Psoas muscle (tissue), 8 donors: ENCODE data around the gene AHNAK. TPM values are rescaled to one million over a fixed set of nuclear protein-coding genes. Genes with fewer than 3 reads are reported as not detected.

Experiments
- ATAC-seq, 4 donors: fragments of 200-7000 bp; cut with Tn5 transposase; one replicate each; pipeline ENCODE4 v1.9.1; 2020; ENCODE audit warnings: moderate library complexity in 3 of 4, mild to moderate bottlenecking in 2 of 4
- DNase-seq, 2 donors: peaks; one replicate each; pipeline ENCODE4 v3.0.0-alpha.2; 2020
- H3K27ac ChIP-seq: fragments of 200-600 bp; one replicate; pipeline ENCODE4 v1.8.0; 2022
- H3K27me3 ChIP-seq, 3 donors: fragments of 200-600 bp in 1 of 3; one replicate each; pipeline versions ENCODE4 v1.6.1 to v1.8.0; 2013 to 2022; ENCODE audit warnings: low read length in 2 of 3, mild to moderate bottlenecking in 2 of 3, moderate library complexity in 1 of 3; ENCODE audit not compliant: insufficient read depth in 3 of 3
- H3K36me3 ChIP-seq, 2 donors: fragments of 200-600 bp in 1 of 2; one replicate each; pipeline versions ENCODE4 v1.6.1 to v1.8.0; 2013 to 2022; ENCODE audit warnings: low read depth in 1 of 2, mild to moderate bottlenecking in 1 of 2, moderate library complexity in 1 of 2; ENCODE audit not compliant: insufficient read depth in 1 of 2
- H3K4me1 ChIP-seq: fragments of 200-600 bp; one replicate; pipeline ENCODE4 v1.8.0; 2022
- H3K4me3 ChIP-seq: fragments of 200-600 bp; one replicate; pipeline ENCODE4 v1.8.0; 2022; ENCODE audit warnings: mild to moderate bottlenecking
- H3K9me3 ChIP-seq: fragments of 200-600 bp; one replicate; pipeline ENCODE4 v1.8.0; 2022
- WGBS, 3 donors: extraction: QIAGEN DNeasy Blood & Tissue Kit; methylation state at CpG; one replicate each; pipeline versions ENCODE4 v1.1.6 to v1.1.7; 2013; 5-methylcytosine and 5-hydroxymethylcytosine counted together
- intact Hi-C, 2 donors: fragments of 100-400 bp; cut with DNase I; formaldehyde crosslinking; loops; one replicate each; pipeline versions ENCODE4 v1.11.0 to v1.14.2; 2022
- polyA plus RNA-seq, 3 donors: library from polyadenylated mRNA; stranded (reverse); fragments of 200-250 nt; gene quantifications; one replicate each; pipeline ENCODE4 v1.2.3, GENCODE V29; 2013
- total RNA-seq, 4 donors: library from RNA; stranded (reverse); fragmentation: NEBNext Ultra II Directional in 2 of 4; extraction: Animal tissue kit (Norgen Biotek cat#: 25700) in 2 of 4; gene quantifications; one replicate each; pipeline versions ENCODE4 v1.2.1 to v1.2.4, GENCODE V29; 2021 to 2023
- TF ChIP-seq, protein P1 (sequence below): fragments of 200-600 bp; IDR thresholded peaks from one replicate; pipeline ENCODE4 v1.8.0; 2022; ENCODE audit warnings: antibody characterized with exemption
- donor health status: healthy with polysubstance abuse.
- donor health status: DM: no; HTN: no; CAD: no; lungs with moderate emphysema.
- donor health status: Bipolar disorder and iron deficiency.
- donor health status: healthy.
- donor health status: DM: yes; HTN: yes; CAD: no.
- donor health status: DM: no; HTN: no; CAD: no.
- donor health status: DM: no; HTN: no; CAD: no.
- donor health status: DM: yes; HTN: yes; CAD: no.

The AHNAK gene
- total and polyA plus RNA-seq, 7 donors = 93.5 to 679 (median 376) TPM

DNA sequence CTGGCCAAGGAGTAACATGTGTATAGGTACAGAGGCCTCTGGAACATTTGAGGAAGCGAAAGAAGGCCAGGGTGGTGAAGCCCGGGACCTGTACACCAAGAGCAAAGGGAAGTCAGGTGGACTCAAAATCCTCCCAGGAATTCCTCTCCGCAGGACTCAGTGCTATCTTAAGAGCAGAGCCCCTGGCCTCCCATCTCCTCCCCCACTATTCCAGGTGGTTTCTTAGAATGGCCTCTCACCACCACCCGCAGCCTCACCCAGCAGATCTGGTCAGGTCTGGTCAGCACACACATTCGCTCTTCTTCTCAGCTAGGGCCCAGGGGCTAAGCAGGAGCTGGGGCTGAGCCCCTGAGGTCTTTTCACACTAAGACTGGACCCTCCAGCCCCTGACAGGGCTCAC, 68.7 kb downstream of the AHNAK start:
- Histone ChIP-seq H3K9me3 (no peaks in the 10 kb centered on the region), H3K27me3 (no peaks in the 10 kb centered on the region), H3K27ac (no peak overlapping the region), H3K36me3 (no peaks in the 10 kb centered on the region), H3K4me3 (no peak overlapping the region), H3K4me1 (no peaks in the 10 kb centered on the region)
- TF ChIP-seq, protein P1, sequence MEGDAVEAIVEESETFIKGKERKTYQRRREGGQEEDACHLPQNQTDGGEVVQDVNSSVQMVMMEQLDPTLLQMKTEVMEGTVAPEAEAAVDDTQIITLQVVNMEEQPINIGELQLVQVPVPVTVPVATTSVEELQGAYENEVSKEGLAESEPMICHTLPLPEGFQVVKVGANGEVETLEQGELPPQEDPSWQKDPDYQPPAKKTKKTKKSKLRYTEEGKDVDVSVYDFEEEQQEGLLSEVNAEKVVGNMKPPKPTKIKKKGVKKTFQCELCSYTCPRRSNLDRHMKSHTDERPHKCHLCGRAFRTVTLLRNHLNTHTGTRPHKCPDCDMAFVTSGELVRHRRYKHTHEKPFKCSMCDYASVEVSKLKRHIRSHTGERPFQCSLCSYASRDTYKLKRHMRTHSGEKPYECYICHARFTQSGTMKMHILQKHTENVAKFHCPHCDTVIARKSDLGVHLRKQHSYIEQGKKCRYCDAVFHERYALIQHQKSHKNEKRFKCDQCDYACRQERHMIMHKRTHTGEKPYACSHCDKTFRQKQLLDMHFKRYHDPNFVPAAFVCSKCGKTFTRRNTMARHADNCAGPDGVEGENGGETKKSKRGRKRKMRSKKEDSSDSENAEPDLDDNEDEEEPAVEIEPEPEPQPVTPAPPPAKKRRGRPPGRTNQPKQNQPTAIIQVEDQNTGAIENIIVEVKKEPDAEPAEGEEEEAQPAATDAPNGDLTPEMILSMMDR = no peak
- intact Hi-C loops = no loop called here
- WGBS, 3 donors = 86 to 97% (median 96%) methylated on average over 5 of the region's 5 CpGs
- ATAC-seq = no peak
- DNase-seq = no peak

DNA sequence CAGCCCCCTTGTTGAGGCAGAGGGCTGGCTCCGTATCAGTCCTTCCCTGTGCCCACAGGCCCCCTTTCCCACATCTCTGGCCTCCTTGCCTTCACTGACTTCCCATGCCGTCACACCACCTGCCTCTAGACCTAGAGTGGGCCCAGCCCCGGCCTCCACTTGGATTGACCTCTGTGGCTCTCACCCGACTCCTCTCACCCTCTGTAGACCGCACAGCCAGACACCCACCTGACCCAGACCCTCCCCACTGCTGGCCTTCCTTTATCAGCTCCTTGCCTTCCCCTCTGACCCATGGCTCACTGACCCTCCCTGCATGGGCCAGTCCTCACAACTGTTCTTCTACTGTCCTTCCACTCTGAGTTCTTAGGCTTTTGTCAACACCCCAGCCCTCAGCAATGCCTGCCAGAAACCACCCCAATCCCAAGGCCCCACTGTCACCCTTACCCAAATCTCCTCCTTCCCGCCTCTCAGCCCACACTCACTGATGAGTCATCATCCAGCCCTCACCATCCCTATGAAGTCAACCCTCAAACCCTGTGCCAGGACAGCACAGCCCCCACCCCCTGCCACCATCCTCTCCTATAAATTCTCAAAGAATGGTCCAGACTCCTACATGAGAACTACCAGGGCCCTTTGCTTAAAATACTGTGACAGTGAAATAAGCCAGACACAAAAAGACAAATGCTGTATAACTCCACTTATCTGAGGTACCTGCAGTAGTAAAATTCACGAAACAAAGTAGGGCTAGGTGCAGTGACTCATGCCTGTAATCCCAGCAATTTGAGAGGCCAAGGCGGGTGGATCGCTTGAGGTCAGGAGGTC, 74.3 kb downstream of the AHNAK start:
- no peaks in the 10 kb centered on the region for H3K9me3 ChIP-seq
- no peaks in the 10 kb centered on the region for H3K36me3 ChIP-seq
- DNase-seq = no peak
- intact Hi-C loops = no loop called here
- TF ChIP-seq, protein P1 = no peak
- WGBS, 3 donors = 85 to 90% (median 86%) methylated on average over 9 of the region's 9 CpGs
- H3K27ac ChIP-seq = no peak overlapping the region
- ATAC-seq = no peak
- no peaks in the 10 kb centered on the region for H3K27me3 ChIP-seq
- H3K4me1 ChIP-seq = no peaks in the 10 kb centered on the region
- H3K4me3 ChIP-seq = no peak overlapping the region

DNA sequence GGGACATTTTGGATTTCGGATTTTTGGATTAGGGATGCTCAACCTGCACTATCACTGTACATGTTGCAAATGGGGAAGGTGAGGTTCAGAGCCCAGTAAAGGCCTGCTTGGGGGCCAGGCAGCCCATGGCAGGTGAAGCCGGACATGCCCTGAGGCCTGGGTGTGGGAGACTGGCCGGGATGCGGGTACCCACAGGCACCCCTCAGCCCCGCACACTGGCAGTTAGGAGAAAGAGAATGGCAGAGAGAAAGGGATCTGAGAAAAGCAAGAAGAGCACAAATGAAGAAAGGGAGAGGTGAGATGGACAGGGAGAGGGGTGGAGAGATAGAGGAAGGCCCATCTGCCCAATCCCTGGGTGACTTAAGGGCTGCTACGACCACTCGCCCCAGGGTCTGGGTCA, 75.0 kb downstream of the AHNAK start:
- WGBS, 3 donors = 98 to 99% (median 98%) methylated on average over 6 to 7 of the region's 7 CpGs
- no peaks in the 10 kb centered on the region for H3K27me3 ChIP-seq
- no peak overlapping the region for H3K4me3 ChIP-seq
- no peaks in the 10 kb centered on the region for H3K9me3 ChIP-seq
- H3K4me1 ChIP-seq = no peaks in the 10 kb centered on the region
- intact Hi-C loops = no loop called here
- ATAC-seq = no peak
- TF ChIP-seq, protein P1 = no peak
- DNase-seq = no peak
- H3K36me3 ChIP-seq = no peaks in the 10 kb centered on the region
- no peak overlapping the region for H3K27ac ChIP-seq

DNA sequence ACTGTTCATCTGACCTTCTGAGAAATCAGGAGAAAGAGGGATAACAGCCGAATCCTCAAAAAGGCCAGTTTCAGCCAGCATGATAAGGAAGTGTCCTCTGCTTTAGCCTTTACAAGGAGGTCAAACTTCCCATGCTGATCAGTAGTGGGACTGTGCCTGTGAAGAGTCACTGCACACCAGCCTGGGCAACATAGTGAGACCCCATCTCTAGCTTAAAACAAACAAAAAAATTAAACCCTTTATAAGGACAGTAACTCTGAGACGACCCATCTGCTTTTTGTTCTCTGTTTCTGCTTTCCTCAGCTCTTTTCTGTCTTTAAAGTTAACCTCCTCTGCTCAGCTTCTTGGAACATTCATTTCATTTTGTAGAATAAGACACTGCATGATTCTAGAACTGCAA, 78.0 kb downstream of the AHNAK start:
- TF ChIP-seq, protein P1 = no peak
- WGBS, 3 donors = 71 to 86% (median 75%) methylated on average over 2 of the region's 2 CpGs
- intact Hi-C loops = no loop called here

DNA sequence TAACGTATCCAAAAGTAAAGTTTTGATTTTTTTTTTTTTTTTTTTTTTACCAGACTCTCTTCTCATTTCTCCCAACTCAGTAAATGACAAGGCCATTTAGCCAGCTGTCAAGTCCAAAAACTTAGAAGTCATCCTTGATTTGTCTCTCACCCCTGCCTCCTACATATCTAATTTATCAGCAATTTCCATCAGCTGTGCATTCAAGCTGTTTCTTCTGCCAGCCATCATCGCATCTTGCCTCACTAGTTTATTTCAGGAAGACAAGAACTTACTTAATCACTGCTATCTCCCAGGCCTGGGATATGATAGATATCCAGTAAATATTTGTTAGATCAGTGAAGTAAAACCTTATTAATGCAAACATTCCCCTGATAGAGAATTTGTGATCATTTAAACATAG, 80.2 kb downstream of the AHNAK start:
- no peak overlapping the region for H3K4me3 ChIP-seq
- 86 to 92% (median 92%) methylated on average over 2 of the region's 2 CpGs for WGBS, 3 donors
- intact Hi-C loops = no loop called here
- ATAC-seq (no peak), DNase-seq (no peak)
- H3K36me3 ChIP-seq = no peaks in the 10 kb centered on the region
- H3K9me3 ChIP-seq = no peaks in the 10 kb centered on the region
- H3K27ac ChIP-seq = no peak overlapping the region
- TF ChIP-seq, protein P1 = no peak
- H3K27me3 ChIP-seq = no peaks in the 10 kb centered on the region
- no peaks in the 10 kb centered on the region for H3K4me1 ChIP-seq

More for the DNA sequence above, 78.0 kb downstream of the AHNAK start:
- Histone ChIP-seq H3K27me3 (no peaks in the 10 kb centered on the region), H3K36me3 (no peaks in the 10 kb centered on the region), H3K4me1 (no peaks in the 10 kb centered on the region), H3K27ac (no peak overlapping the region), H3K9me3 (no peaks in the 10 kb centered on the region), H3K4me3 (no peak overlapping the region)
- DNase-seq (no peak), ATAC-seq (no peak)
